H7 (cell line): ENCODE measurements around the gene SPNS2. TPM values are rescaled to one million over a fixed set of nuclear protein-coding genes. Genes with fewer than 3 reads are reported as not detected.

Experiments used
- DNase-seq: peaks from one replicate; pipeline ENCODE4 v3.0.0; 2012
- H3K27me3 ChIP-seq: 2 replicates; pipeline ENCODE4 v1.6.0; 2011; ENCODE audit warnings: mild to moderate bottlenecking, low read length; ENCODE audit not compliant: control insufficient read depth, insufficient read depth
- H3K36me3 ChIP-seq: replicated peaks from 2 replicates; pipeline ENCODE4 v1.5.1; 2011; ENCODE audit warnings: low read length; ENCODE audit not compliant: control insufficient read depth, insufficient read depth
- H3K4me3 ChIP-seq: 2 replicates; pipeline ENCODE4 v1.5.1; 2011; ENCODE audit warnings: low read depth, mild to moderate bottlenecking, control low read depth, low read length, moderate library complexity; ENCODE audit not compliant: insufficient read depth
- total RNA-seq: library from RNA; depleted of rRNA; stranded (reverse); fragments of >200 nt; shearing (Covaris generic); gene quantifications from 2 replicates; pipeline ENCODE4 v1.2.3, GENCODE V29; 2014

Gene SPNS2
- total RNA-seq, 1 experiment from 2014 or later: 2.1 TPM

DNA sequence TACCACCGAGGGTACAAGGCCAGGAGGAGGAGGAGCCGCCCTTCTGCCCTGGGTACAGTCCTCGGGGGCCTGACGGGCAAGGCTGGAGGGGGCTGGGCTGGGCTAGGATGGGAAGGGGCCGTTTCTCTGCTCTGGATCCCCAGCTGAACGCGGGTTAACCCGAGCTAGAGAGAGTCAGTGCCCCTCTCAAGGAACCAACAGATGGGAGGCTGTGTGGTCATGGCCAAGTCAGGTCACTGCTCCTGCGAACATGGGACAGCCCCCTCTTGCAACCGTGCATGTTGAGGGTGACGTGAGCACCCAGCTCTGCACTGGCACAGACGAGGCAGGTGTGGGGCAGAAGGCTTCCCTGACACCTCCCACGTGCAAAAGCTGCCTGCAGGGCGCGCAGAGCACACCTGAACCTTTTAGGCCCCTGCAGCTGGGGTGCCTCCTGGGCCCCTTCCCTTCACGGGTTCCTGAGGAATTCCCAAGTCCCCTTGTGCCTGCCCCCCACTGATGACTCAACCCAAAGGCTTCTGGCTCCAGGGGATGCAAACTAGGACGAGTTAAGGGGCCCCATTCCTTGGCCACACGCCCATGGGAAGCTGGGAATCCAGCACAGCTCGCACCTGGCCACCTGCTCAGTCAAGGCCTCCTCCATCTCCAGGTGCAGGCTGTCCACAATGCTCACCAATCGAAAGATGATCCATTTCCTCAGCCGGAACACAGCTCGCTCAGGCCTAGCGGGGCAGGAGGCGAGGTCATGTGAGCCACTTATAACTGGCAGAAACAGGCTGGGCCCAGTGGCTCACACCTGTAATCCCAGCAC is 50.2 kb downstream of the SPNS2 start:
- H3K36me3 ChIP-seq: peaks cover 58% of the 10 kb centered on the region
- no peak overlapping the region for H3K4me3 ChIP-seq
- no peaks in the 10 kb centered on the region for H3K27me3 ChIP-seq
- DNase-seq: no peak

DNA sequence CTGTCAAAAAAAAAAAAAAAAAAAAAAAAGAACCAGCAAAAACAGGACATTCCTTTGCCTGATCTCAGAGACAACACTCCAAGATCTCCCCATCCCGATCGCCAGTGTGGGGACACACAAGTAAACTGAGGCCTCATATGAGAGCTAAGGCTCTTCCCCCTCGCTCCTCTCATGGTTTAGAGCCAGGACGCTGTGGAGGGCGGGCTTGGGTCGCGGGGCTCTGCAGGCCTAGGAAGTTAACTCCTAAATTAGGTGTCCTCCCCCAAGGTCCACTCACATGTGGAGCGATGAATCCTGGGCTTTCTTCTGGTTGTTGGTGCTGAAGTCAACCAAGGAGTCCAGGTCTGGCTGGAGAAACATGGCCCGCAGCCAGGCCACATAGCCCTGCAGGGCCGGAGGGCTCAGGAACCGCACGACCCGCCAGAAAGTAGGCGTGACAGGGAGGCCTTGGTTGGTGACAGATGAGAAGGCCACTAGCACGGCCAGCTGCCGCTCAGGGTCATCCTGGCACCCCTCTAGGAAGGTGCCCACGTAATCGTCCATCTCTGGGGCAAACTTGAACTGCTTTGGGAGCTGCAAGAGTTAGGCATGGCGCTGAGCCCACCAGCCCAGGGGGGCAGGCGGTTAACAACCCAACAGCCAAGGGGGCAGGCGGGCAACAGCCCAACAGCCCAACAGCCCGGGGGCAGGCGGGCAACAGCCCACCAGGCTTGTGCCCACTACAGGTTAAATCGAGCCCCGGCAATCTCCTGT is 51.3 kb downstream of the SPNS2 start:
- DNase-seq: no peak
- no peaks in the 10 kb centered on the region for H3K27me3 ChIP-seq
- peaks cover 58% of the 10 kb centered on the region for H3K36me3 ChIP-seq
- H3K4me3 ChIP-seq: no peak overlapping the region

DNA sequence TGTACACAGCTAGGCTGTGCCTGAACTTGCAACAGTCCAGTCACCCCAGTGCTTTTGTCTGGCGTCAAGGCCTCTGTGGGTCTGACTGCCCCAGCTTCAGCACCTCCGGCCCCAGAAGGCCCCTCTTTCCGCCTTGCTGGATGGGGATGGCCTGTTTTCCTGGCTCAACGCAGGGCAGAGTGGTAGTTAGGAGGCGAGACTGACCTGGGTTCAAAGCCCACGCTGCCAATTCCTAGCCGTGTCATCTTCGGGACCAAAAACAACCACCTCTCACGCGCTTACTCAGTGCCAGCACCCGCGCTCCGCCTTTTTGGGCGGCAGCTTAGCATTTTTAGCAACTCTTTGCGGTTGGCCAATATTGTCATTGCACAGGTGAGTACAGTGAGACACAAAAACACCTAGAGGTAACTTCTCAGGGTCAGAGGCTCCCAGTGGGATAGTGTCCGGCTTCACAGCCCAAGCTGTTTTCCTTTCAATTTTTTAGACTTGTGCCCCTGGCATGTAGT is 51.9 kb downstream of the SPNS2 start:
- peaks cover 58% of the 10 kb centered on the region for H3K36me3 ChIP-seq
- DNase-seq: no peak
- H3K27me3 ChIP-seq: no peaks in the 10 kb centered on the region

DNA sequence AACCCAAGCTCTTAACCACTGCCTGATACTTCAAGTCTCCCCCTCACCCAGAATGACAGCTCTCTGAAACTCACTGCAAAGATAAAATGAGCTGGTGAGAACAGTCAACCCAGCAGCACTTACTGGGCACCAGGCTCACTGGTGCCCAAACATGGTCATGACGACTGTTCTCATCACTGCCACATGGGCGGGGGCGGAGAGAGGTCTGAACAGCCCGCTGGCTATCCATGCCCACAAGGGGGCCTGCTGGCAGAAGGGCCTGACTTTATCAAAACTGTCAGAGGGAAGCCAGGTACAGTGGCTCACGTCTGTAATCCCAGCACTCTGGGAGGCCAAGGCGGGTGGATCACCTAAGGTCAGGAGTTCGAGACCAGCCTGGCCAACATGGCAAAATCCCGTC is 52.5 kb downstream of the SPNS2 start:
- peaks cover 56% of the 10 kb centered on the region for H3K36me3 ChIP-seq
- H3K27me3 ChIP-seq: no peaks in the 10 kb centered on the region
- DNase-seq: peak; percentile 79
- no peak overlapping the region for H3K4me3 ChIP-seq

More for the DNA sequence above, 51.9 kb downstream of the SPNS2 start:
- H3K4me3 ChIP-seq: no peak overlapping the region

DNA sequence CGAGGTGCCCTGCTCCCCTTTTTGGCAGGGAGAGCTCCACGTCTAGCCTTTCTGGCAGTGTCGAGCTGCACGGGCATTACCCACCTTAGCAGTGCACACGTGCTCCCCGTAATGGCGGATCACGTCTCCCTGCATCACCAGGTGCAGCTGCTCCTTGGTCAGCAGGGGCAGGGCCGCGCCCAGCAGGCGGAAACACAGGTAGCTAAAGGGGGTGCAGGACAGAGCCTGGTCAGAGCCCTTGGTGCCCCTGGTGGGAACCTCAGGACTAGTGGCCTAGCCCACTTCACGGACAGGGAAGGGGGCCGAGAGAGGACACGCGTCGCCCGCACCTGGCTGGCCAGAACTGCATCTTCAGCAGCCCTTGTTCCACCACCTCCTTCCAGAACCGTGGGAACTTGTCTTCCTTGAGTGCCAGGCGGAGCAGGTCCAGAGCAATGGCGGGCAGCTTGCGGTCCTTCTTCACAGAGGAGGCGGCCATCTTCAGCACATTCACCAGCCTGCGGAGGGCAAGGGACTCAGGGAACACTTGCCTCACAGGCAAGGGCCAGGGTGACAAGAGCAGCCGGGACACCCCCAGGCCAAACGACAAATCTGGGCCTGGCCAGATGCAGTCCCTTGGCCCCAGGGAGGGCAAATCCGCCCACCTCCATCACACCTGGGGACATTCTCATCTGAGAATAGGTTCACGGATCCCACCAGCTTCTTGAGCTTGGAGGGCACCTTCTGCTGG is 53.3 kb downstream of the SPNS2 start:
- Histone ChIP-seq H3K36me3 (peaks cover 54% of the 10 kb centered on the region), H3K27me3 (no peaks in the 10 kb centered on the region), H3K4me3 (no peak overlapping the region)
- DNase-seq: peak; percentile 42

DNA sequence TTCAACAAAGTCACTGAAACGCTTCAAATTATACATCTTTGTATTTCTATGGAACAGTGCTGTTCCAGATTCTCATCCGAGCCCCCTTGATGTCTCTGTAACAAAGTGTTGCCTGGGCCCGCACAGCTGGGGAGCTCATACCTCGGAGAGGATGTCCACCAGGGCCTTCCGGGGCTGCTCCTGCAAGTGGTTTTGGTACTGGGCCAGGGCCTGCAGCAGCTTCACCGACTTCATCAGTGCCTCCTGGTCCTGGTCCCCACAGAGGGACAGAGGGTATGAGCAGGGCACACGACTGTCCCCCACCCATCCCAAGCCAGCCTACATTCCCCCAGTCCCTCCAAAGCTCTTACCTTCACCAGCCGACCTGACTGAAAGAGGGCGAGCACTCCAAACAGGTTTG is 55.0 kb downstream of the SPNS2 start:
- Histone ChIP-seq H3K4me3 (no peak overlapping the region), H3K27me3 (no peaks in the 10 kb centered on the region), H3K36me3 (peaks cover 41% of the 10 kb centered on the region)
- DNase-seq: no peak

DNA sequence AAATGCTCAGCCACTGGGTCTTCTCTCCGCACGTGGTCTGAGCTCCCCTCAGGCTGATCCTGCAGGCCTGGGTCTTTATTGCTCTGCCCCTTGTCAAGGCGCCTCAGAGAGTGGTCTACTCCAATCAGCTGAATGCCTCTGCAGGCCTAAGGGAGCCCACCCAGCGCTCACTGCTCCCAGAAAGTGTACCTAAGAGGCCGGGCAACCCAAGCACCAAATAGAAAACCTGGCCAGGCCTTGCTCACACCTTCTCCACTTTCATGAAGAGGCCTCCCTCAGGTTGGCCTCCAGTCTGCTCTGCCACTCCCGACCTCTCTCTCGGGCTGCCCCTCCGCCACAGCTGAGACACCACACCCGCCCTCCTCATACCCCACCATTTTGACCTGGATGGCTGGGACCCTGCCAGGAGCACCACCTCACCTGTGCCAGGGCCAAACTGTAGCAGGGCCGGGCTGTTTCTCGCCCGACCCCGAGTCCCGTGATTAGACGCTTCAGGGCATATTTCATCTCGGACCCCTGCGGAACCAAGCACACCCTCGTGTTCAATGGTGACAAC is 55.8 kb downstream of the SPNS2 start:
- peak; percentile 73 for DNase-seq

DNA sequence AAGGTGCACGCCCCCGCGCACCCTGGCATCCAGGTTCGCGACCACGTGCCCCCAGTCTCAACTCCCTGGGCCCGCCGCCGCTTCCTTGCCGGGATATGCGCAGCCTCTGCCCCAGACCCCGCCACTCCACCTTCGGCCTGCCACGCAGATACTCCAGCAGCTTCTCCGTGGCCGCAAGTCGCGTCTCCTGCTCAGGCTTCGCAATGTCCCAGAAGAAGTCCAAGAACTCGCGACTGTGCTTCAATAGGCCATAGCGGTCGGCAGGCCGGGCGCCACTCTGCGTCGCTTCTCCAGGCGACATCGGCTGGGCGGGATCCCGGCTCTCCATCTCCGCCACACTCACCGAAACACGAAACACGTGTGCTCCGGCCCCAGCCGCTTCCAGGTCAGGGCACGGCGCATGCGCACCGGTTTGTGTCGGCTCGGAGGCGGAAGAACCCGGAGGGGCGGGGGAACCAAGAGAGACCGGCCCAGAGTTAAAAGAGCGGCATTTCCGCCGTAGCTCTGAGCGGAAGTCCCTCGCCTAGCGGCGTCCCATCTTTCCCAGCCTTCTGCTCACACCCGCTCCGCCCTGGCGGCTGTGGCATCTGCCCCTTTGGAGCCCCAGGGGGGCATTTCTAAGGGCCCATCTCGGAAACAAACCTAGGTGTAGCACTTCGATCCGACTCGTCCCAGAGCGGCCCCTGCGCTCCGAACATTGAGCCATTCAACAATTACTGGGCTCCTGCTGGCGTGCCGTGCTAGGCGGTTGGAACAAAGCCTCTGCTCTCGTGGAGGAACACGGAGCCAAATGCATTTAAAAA is 56.5 kb downstream of the SPNS2 start, which contains the start of gene MYBBP1A:
Gene MYBBP1A (minus strand): TSS at position 388 of the 803 bp plus-strand sequence. CDS start 60 bp downstream, at position 328.
- Histone ChIP-seq H3K36me3 (peaks cover 30% of the 10 kb centered on the region), H3K4me3 (peak within 1 kb of the TSS; percentile 98), H3K27me3 (no peaks in the 10 kb centered on the region)
- DNase-seq: peak; percentile 99

More for the DNA sequence above, 55.8 kb downstream of the SPNS2 start:
- peaks cover 36% of the 10 kb centered on the region for H3K36me3 ChIP-seq
- H3K4me3 ChIP-seq: peak overlapping the region; percentile 98
- no peaks in the 10 kb centered on the region for H3K27me3 ChIP-seq

DNA sequence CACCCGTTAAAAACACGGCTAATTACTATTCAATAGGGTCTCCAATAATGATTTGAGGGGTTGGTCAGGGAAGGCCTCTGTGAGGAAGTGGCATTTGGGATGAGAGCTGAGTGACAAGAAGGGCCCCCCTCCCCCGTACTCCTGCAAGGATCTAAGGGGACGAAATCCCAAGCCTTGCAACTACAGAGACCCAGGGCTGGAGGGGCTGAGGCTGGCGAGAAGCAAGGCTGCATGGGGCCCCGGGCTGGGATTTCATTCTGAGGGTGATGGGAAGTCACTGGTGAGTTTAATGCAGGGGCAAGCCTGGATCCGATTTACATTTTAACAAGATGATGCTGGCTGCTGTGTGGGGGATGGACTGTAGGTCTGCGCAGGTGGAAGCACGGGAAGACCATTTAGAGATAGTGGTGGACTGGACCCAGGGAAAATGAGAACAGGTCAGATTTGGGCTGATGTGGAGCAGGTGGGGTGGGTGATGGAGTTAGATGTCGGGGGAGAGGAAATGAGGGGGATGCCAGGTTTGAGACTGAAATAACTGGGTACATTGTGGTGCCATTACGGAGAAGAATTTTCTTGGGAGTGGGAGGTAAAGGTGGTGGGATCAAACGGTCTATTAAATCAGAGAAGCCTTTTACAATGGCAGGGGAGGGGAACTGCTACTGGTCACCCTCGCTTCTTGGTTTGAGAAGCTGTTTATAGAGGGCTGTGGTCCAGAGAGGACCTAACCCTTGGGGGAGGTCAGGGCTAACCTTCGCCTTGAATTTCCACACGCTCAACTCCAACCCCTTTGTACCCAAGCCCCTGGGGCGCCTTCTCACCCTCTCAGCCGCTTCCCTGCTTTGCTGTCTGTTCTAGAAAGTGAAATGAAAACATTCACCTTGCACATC is 57.4 kb downstream of the SPNS2 start:
- peak; percentile 83 for DNase-seq
- Histone ChIP-seq H3K4me3 (peak overlapping the region; percentile 98), H3K27me3 (no peaks in the 10 kb centered on the region), H3K36me3 (peaks cover 21% of the 10 kb centered on the region)

DNA sequence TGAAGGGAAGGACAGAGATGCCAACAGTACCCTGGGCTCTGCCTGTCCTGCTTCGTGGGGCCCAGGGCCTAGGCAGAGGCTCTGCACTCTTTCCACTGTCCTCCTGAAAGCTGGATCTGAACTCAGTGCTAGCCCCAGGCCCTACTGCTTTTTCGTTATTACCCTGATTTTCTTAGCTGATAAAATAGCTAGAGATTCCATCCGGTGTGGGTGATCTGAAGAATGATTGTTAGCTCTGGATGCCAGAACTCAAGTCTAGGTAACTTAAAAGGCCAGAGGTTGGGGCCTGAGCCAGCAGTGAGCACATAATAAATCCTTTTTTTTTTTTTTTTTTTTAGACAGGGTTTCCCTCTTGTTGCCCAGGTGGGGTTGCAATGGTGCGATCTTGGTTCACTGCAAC is 58.3 kb downstream of the SPNS2 start:
- Histone ChIP-seq H3K27me3 (no peaks in the 10 kb centered on the region), H3K4me3 (no peak overlapping the region), H3K36me3 (peaks cover 16% of the 10 kb centered on the region)
- no peak for DNase-seq

DNA sequence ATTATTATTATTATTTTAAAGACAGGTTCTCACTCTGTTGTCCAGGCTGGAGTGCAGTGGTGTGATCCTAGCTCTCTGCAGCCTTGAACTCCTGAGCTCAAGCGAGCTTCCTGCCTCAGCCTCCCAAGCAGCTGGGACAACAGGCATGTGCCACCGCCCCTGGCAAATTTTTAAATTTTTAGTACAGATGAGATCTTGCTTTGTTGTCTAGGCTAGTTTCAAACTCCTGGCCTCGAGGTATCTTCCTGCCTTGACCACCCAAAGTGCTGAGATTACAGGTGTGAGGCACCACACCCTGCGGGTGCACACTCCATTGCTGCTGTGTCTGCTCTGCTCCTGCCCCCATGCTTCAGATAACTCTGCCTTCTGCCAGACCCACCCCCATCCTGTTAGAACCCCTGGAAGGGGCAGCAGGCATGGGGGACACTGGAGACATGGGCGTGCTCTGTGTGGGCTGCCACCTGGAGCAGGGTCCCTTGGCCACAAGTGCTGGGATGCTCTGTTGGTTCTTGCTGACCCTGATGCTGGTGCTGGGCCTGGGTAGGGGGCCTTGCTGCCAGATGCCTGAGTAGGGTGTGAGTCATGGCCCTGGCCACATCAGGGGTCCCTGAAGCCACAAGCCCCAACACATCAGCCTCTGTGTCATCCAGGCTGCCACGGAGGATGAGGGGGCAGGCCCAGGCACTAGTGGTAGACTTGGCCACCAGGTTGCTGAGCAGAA is 59.1 kb downstream of the SPNS2 start:
- DNase-seq: peak; percentile 45
- H3K4me3 ChIP-seq: no peak overlapping the region
- peaks cover 10% of the 10 kb centered on the region for H3K36me3 ChIP-seq
- H3K27me3 ChIP-seq: no peaks in the 10 kb centered on the region

DNA sequence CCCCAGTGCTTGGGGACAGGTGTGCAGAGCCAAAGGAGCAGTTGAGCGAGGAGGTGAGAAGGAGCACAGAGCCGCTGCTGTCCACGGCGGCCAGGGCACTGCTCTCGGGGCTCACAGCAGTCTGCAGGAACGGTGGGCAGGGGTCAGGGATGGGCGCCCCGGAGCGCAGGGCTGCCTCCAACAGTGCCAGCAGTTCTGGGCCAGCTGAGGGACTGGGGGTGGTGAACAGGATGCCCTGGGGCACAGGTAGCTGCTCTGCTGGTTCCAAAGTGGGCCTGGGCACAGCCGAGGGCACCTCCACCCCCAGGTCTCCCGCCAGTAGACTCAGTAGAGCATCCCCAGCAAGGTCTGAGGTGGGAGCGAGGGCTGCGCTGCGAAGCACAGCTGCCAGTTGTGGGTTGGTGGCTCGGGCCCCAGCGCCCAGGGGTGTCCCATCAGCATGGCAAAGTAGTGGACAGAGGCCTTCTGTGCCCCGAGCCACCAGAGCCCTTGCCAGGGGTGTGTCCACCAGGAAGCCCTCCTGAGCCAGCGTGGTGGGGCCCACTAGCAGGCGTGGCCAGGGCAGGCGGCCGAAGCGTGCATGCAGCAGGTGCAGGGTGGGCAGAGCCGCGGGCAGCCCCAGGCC is 59.8 kb downstream of the SPNS2 start:
- Histone ChIP-seq H3K4me3 (no peak overlapping the region), H3K36me3 (peaks cover 6% of the 10 kb centered on the region), H3K27me3 (no peaks in the 10 kb centered on the region)
- DNase-seq: peak; percentile 48
